Neural cell (in vitro differentiated cells): ENCODE measurements around the gene ZC3HAV1.
"Not testable (repeated sequence)": the region's sequence is repeated elsewhere in the genome, so short reads cannot be mapped to it uniquely, and the experiment has no call there.

Experiments
- CTCF ChIP-seq: fragments of 450-650 bp; IDR thresholded peaks from 2 replicates; pipeline ENCODE4 v1.5.1; 2014; ENCODE audit warnings: antibody characterized with exemption, mild to moderate bottlenecking, moderate library complexity; ENCODE audit not compliant: poor library complexity, severe bottlenecking
- EP300 ChIP-seq: fragments of 450-650 bp; conservative IDR thresholded peaks from 2 replicates; pipeline ENCODE4 v1.6.1; 2014; ENCODE audit warnings: antibody characterized with exemption, mild to moderate bottlenecking, moderate library complexity; ENCODE audit not compliant: poor library complexity, severe bottlenecking
- MXI1 ChIP-seq: fragments of 450-650 bp; conservative IDR thresholded peaks from 2 replicates; pipeline ENCODE4 v1.6.1; 2014; ENCODE audit warnings: antibody characterized with exemption, mild to moderate bottlenecking; ENCODE audit not compliant: poor library complexity, severe bottlenecking
- POLR2AphosphoS5 ChIP-seq: IDR thresholded peaks from 2 replicates; pipeline ENCODE4 v1.6.1; 2012
- RAD21 ChIP-seq: fragments of 450-650 bp; conservative IDR thresholded peaks from 2 replicates; pipeline ENCODE4 v1.6.1; 2014; ENCODE audit warnings: antibody characterized with exemption, mild to moderate bottlenecking, moderate library complexity
- SMC3 ChIP-seq: fragments of 450-650 bp; conservative IDR thresholded peaks from 2 replicates; pipeline ENCODE4 v1.6.1; 2014; ENCODE audit warnings: antibody characterized with exemption, mild to moderate bottlenecking, moderate library complexity; ENCODE audit not compliant: poor library complexity

DNA sequence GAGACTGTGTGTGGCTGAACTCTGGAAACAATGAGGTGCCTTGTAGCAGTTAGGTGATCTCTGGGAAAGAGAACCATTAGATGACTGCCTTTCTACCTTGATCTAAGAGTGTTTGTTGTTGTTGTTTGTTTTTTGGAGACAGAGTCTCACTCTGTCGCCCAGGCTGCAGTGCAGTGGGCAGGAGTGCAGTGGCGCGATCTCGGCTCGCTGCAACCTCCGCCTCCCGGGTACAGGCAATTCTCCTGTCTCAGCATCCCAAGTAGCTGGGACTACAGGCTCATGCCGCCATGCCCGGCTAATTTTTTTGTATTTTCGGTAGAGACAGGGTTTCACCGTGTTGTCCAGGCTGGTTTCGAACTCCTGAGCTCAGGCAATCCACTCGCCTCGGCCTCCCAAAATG, 54.9 kb downstream of the ZC3HAV1 start:
- TF ChIP-seq CTCF, SMC3, EP300, RAD21, MXI1, POLR2AphosphoS5: not testable (repeated sequence)
